AG08395 (cell line): Measurements from ENCODE around the gene GAMT.

Source experiments
- DNase-seq: peaks from one replicate; pipeline ENCODE4 v3.0.0; 2012; ENCODE audit warnings: mixed read lengths, low spot score

GAMT gene

DNA sequence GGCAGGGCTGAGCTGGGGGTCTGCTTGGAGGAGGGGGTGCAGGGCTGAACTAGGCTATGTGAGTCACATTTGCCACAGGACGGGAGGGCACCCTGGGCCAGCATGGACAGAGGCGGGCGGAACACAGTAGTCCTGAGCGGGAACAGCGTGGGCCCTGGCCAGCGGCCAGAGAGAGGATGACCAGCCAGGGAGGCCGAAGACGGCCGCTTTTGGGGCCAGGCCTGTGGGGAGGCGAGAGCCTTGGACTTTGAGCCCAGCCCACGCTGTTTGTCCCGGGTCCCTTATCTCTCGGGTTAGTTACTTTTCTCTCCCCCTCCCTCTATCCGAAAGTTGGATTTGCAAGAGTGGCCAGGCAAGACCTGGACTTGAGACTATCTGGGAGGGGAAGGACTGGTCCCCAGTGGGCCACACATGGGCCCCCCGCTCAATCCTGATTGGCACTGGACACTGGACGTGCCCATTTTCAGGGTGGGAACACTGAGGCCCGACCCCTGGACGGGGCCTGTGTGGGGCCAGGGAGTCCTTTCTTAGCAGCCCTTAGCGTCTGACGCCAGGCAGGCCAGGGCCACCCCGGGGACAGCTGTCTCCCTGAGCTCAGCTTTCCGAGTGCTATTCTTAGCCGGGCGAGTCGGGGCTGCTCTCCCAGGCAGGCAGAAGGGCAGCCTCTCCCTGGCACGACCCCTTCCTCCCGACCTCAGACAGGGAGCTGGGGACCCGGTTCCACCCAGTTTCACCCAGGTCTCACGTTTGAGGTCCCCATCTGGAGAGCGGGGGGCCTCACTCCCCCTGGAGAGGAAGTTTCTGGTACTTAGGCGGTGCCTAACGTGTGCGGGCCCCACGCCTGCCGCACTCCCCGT lies 833 bp downstream of the GAMT start:
- peak; percentile 54 for DNase-seq

- no peak for DNase-seq
These were observed 1.6 kb downstream of the GAMT start for GRCh38 chr19:1399745-1400144.

GRCh38 chr19:1399079-1399478 lies 2.3 kb downstream of the GAMT start:
- DNase-seq: no peak

GRCh38 chr19:1397838-1398237 lies 3.5 kb downstream of the GAMT start:
- DNase-seq: no peak

GRCh38 chr19:1396768-1397679 lies 4.3 kb downstream of the GAMT start:
- no peak for DNase-seq

- no peak for DNase-seq
These were observed 5.1 kb downstream of the GAMT start for GRCh38 chr19:1396019-1396767.

DNA sequence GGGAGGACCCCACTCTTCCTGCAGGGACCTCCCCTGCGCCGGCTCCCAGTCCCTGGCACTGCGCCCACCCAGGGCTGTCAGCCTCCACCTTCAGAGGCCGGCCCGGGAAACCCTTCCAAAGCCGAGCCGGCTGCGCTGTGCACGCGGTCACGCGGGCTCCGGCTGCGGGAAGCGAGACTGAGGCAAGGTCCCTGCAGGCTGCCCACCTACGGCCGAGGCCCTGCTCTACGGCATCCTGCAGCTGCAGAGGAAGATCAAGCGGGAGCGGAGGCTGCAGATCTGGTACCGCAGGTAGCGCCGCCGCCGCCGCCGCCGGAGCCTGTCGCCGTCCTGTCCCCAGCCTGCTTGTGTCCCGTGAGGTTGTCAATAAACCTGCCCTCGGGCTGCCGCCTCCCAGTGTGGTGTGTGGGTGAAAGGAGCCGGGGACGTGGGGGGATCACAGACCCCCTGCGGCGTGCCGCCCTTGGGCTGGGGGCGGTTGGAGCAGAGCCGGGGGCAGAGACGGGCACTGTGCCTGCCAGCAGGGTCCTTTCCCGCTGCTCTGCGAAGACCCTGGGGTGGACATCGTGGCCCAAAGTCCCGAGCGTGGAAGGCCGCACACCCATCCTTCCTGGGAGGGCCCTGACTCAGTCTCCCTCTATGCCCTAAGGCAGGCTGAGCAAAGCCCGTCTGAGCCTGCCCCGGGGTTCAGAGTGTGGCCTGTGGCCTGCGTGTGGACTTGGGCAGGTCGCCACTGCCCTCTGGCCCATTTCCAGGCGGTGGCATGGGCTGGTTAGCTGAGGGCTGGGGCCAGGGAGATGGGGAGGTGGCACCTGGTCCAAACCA lies 5.9 kb downstream of the GAMT start:
- DNase-seq: no peak

GRCh38 chr19:1394252-1395193 lies 6.8 kb downstream of the GAMT start:
- no peak for DNase-seq

GRCh38 chr19:1393841-1394240 lies 7.5 kb downstream of the GAMT start:
- no peak for DNase-seq

DNA sequence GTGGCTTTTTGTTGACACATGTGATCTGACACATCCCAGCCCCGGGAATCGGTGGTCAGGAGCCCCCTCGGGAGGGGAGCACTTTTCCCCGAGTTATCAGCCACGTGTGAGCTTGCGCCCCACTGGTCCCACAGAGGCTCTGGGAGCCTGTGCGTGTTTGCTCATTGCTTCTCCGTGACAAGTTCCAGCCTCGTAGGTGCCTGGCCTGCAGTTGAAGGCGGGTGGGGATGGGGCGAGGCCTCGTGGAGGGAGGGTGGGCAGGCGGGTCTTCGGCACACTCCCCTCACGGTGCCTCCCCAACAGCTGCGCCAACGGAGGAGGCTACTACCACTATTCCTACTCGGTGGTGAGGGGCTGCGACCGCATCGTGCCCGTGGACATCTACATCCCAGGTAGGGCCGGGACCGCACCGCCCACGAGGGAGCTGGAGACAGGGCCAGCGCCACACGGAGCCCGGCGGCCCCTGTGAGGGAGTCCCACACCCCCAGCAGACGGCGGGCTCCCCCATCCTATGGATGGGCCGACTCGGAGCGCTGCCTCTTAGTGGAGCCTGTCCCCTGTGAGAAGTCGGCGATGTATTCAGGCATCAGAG lies 8.3 kb downstream of the GAMT start:
- DNase-seq: no peak

GRCh38 chr19:1392407-1392806 lies 8.9 kb downstream of the GAMT start:
- DNase-seq: no peak

DNA sequence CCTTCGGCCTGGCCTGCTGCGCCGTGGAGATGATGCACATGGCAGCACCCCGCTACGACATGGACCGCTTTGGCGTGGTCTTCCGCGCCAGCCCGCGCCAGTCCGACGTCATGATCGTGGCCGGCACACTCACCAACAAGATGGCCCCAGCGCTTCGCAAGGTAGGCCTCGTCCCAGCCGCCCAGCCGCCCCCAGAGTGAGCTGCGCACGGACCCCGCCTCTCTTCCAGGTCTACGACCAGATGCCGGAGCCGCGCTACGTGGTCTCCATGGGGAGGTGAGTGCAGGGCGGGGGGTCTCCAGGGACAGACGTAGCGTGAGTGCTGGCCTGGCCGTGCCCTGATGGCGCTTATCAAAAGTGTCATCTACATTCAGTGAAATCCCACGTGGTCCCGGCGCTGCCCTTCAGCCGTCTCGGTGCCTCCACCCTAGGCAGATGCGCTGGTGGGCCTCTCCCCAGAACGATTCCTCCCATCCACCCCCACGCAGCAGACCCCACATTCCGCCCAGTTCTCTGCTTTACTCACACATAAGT lies 10.4 kb downstream of the GAMT start:
- DNase-seq: no peak

DNA sequence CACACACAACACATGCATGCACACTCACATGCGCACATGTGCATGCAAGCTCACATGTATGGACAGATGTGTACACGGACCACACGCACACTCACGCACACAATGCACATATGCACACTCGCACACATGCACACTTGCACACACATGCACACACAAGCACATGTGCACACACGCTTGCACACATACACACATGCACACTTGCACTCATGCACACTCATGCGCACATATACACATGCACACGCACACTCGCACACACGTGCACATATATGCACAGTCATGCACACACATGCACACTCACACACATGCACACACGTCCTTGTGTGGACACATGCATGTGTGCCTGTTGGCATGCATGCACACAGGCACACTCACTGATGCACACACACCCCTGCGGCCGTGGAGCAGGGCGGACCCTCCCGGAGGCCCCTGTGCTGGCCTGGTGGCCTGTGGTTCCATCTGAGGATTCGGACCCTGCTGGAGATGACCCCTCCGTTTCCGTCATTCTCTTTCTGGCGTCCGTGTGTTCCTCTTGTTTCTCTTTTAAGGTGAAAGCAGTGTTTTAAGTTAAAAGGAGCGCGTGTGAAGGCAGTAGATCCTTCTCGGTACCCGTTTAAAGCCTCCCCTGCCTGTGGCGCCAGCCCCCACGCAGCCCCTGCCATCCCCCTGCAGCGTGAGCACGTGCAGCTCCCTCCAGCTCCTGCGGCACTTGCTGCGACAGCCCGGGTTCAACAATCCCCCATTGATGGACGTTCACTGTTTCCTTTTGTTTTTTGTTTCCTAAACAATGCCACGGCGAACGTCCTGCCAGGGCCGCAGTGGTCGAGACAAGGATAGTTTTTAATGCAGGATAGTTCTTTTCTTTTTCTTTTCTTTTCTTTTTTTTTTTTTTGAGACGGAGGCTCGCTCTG lies 12.1 kb downstream of the GAMT start:
- no peak for DNase-seq

DNA sequence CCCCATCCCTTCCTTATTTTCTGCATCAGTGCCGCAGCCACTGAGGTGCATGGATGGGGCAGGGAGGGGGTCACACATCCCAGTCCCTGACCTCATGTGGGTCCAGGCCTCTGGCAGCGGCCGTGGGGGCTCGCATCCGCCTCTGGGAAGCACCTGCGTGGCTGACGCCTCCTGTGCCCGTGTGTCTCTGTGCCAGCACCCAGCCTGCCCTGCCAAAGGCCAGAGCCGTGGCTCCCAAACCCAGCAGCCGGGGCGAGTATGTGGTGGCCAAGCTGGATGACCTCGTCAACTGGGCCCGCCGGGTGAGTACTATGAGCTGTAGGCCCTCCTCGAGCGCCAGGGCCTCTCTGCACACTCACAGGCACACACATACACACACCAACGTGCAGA lies 12.7 kb downstream of the GAMT start:
- no peak for DNase-seq

- DNase-seq: no peak
These were observed 13.4 kb downstream of the GAMT start for GRCh38 chr19:1387684-1388636.

GRCh38 chr19:1386945-1387683 lies 14.2 kb downstream of the GAMT start:
- no peak for DNase-seq

- DNase-seq: no peak
These were observed 15.5 kb downstream of the GAMT start for GRCh38 chr19:1385816-1386215.
